Measurements from ENCODE around the gene ZNF784. TPM values are rescaled to one million over a fixed set of nuclear protein-coding genes. Genes with fewer than 3 reads are reported as not detected.

The ZNF784 gene
- total RNA-seq, 1 donor from 2014 or later = 12.9 TPM

DNA sequence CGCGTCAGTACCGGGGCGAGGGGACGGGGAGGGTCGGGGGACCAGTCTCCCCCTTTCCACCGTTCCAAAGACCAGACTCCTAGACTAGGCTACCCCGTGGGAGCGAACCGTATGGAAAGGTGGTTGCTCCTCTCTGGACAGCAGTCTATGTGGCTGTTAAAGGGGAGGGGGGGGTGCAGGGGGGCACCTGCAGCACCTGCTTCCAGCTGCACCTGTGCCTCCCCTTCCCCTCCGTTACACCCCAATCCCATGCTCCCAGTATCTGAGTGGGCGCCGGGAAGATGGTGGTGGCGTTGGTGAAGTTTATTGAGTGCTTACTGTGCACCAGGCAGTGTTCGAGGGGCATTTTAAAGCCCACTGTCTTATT, 23.7 kb downstream of the ZNF784 start:
- peak overlapping the region; percentile 83 for H3K27ac Mint-ChIP-seq
- no peak for DNase-seq (ENCODE audit: low spot score in 2 of 2, unreplicated experiment in 2 of 2)
- H3K36me3 Mint-ChIP-seq = peaks cover 25% of the 10 kb centered on the region
- H3K9me3 Mint-ChIP-seq = peaks cover 2% of the 10 kb centered on the region
- H3K4me3 Mint-ChIP-seq = peak overlapping the region; percentile 71
- TF ChIP-seq, protein P1, sequence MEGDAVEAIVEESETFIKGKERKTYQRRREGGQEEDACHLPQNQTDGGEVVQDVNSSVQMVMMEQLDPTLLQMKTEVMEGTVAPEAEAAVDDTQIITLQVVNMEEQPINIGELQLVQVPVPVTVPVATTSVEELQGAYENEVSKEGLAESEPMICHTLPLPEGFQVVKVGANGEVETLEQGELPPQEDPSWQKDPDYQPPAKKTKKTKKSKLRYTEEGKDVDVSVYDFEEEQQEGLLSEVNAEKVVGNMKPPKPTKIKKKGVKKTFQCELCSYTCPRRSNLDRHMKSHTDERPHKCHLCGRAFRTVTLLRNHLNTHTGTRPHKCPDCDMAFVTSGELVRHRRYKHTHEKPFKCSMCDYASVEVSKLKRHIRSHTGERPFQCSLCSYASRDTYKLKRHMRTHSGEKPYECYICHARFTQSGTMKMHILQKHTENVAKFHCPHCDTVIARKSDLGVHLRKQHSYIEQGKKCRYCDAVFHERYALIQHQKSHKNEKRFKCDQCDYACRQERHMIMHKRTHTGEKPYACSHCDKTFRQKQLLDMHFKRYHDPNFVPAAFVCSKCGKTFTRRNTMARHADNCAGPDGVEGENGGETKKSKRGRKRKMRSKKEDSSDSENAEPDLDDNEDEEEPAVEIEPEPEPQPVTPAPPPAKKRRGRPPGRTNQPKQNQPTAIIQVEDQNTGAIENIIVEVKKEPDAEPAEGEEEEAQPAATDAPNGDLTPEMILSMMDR (IDR thresholded peaks at IDR 0.05; ENCODE audit: unreplicated experiment) = no peak
- no peaks in the 10 kb centered on the region for H3K27me3 Mint-ChIP-seq (ENCODE audit: low read depth)
- peaks cover 24% of the 10 kb centered on the region for H3K4me1 Mint-ChIP-seq

DNA sequence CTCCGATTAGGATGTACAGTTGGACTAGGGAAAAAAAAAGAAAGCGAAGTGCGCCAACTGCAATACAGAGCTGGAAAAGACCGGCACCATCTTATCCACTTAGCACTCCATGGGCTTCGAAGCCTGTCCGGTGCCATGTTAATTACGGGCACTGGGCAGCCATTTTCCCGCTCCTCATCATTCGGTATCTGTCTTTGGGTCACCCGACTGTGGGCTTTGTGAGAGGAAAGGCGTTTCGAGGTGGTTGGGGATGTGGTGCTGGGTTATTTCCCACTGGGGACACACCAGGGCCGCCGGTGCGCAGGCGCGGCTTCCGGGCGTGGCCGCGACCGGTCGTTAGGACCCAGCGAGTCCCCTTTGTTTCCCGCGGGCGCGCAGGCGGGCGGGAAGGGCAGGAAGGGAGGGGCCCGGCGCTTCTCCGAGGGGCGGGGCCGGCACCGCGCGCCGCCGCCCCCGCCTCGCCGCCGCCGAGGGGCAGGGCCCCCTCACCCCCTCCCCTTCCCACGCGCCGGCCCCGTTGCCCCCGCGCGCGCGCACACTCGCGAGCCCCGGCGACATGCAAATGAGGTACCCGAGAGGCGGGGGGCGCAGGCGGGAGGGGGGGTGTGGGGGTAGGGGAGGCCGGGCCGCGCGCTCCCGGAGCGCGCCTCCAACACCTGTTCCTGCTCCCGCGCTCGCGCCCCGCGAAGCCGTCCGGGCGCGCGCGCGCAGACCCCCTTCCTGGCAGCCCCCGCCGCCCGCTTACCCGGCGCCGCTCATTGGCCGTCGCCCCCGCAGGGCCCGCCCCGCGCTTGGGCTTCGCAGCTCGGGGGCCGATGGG, 24.3 kb downstream of the ZNF784 start, which contains the start of gene ZNF524:
ZNF524 (plus strand) TSS at position 447 of the 820 bp plus-strand sequence. CDS start 1,825 bp downstream, outside the sequence.
- Mint-ChIP-seq H3K36me3 (peaks cover 31% of the 10 kb centered on the region), H3K4me3 (peak within 1 kb of the TSS; percentile 99), H3K27me3 (ENCODE audit: low read depth) (no peaks in the 10 kb centered on the region), H3K4me1 (peaks cover 24% of the 10 kb centered on the region), H3K9me3 (peaks cover 8% of the 10 kb centered on the region), H3K27ac (peak within 1 kb of the TSS; percentile 100)
- TF ChIP-seq, protein P1 (IDR thresholded peaks at IDR 0.05; ENCODE audit: unreplicated experiment) = no peak
- peak; percentile 84 to 87 for DNase-seq (ENCODE audit: low spot score in 2 of 2, unreplicated experiment in 2 of 2)

DNA sequence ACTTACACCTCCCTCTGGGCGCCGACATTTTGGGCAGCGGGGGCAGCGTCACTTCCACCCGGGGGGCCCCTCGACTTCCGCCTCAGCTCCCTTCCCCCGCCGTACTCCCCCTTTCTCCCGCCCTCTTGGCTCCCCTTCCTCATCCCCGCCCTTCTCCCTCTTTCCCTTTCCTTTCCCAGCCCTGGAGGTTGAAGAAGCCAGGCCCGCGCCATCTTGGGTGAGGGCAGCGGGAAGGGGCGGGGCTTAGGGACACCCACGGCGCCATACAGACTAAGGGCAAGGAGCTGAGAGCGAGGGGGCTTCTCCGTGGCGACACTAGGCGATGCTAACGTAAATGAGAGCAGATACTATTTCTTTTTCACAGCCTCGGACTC, 24.9 kb downstream of the ZNF784 start, which contains the start of gene FIZ1:
FIZ1 (minus strand) TSS at position 50 of the 374 bp plus-strand sequence. CDS start 1,652 bp downstream, outside the sequence.
- Mint-ChIP-seq H3K4me1 (peaks cover 19% of the 10 kb centered on the region), H3K4me3 (peak within 1 kb of the TSS; percentile 99), H3K27ac (peak within 1 kb of the TSS; percentile 100), H3K36me3 (peaks cover 36% of the 10 kb centered on the region), H3K27me3 (ENCODE audit: low read depth) (no peaks in the 10 kb centered on the region), H3K9me3 (peaks cover 11% of the 10 kb centered on the region)
- TF ChIP-seq, protein P1 (IDR thresholded peaks at IDR 0.05; ENCODE audit: unreplicated experiment) = no peak
- DNase-seq (ENCODE audit: low spot score in 2 of 2, unreplicated experiment in 2 of 2) = peak; percentile 95 to 98

DNA sequence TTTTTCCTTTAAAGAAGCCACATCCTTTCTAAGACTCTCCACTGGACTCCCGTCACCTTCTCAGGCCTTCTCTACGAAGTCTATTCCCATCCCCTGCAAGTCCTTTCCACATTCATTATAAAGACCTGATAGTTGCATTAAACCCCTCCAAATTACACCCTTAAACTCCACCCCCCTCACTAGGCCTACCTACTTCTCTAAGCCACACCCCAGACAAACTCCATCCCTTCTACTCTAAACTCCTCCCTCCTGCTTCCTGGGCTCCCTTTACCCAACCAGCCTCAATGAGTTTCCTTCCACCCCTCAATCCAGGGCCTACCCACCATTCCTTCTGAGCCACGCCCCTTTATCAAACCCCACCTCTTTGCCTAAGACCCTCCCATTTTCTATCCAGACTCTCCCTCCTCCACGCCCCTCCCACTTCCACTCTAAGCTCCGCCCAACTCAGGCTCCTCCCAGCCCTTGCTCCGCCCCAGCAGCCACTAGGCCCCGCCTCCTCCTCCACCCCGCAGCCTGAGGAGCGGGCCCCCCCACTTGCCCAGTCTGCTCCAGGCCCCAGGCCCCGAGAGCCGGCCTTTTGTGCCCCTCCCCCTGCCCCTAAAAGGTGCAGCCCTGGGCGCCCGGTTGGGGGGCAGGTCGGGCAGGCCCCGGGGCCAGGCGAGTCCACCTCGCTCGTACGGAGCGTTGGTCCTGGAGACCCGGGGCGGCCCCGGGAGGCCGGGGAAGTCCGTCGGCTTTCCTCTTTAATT, 25.5 kb downstream of the ZNF784 start:
- peaks cover 36% of the 10 kb centered on the region for H3K36me3 Mint-ChIP-seq
- H3K4me1 Mint-ChIP-seq = peaks cover 18% of the 10 kb centered on the region
- H3K27me3 Mint-ChIP-seq (ENCODE audit: low read depth) = no peaks in the 10 kb centered on the region
- H3K9me3 Mint-ChIP-seq = peaks cover 11% of the 10 kb centered on the region
- H3K27ac Mint-ChIP-seq = peak overlapping the region; percentile 100
- peak overlapping the region; percentile 99 for H3K4me3 Mint-ChIP-seq
- peak; percentile 89 to 98 for DNase-seq (ENCODE audit: low spot score in 2 of 2, unreplicated experiment in 2 of 2)
- TF ChIP-seq, protein P1 (IDR thresholded peaks at IDR 0.05; ENCODE audit: unreplicated experiment) = no peak

GRCh38 chr19:55598034-55598433, 26.3 kb downstream of the ZNF784 start:
- no peak overlapping the region for H3K27ac Mint-ChIP-seq
- TF ChIP-seq, protein P1 (IDR thresholded peaks at IDR 0.05; ENCODE audit: unreplicated experiment) = no peak
- H3K4me3 Mint-ChIP-seq = no peak overlapping the region
- H3K9me3 Mint-ChIP-seq = peaks cover 11% of the 10 kb centered on the region
- H3K27me3 Mint-ChIP-seq (ENCODE audit: low read depth) = no peaks in the 10 kb centered on the region
- H3K4me1 Mint-ChIP-seq = peaks cover 16% of the 10 kb centered on the region
- no peak for DNase-seq (ENCODE audit: low spot score in 2 of 2, unreplicated experiment in 2 of 2)
- peaks cover 41% of the 10 kb centered on the region for H3K36me3 Mint-ChIP-seq

All from mesothelial cell of epicardium (in vitro differentiated cells).